ENCODE results near the gene RPP25L.

DNA sequence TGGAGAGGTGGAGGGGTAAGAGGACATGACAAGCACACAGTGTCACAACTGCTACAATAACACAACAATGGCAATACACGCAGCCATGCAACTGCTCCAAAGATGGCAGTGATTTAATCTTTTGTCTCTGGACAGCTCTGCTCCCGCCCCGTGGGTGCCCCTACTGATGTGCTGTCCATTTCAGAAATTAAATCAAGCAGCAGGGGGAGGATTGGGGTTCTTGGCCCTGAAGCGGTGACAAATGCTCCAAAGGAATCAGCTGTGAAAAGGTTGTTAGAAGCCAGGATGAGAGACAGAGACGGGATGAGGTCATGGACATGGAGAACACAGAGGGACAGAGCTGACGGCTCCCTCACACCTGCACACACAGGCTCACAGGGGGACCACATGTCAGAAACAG is 44.9 kb downstream of the RPP25L start:
- TF ChIP-seq, protein P1, sequence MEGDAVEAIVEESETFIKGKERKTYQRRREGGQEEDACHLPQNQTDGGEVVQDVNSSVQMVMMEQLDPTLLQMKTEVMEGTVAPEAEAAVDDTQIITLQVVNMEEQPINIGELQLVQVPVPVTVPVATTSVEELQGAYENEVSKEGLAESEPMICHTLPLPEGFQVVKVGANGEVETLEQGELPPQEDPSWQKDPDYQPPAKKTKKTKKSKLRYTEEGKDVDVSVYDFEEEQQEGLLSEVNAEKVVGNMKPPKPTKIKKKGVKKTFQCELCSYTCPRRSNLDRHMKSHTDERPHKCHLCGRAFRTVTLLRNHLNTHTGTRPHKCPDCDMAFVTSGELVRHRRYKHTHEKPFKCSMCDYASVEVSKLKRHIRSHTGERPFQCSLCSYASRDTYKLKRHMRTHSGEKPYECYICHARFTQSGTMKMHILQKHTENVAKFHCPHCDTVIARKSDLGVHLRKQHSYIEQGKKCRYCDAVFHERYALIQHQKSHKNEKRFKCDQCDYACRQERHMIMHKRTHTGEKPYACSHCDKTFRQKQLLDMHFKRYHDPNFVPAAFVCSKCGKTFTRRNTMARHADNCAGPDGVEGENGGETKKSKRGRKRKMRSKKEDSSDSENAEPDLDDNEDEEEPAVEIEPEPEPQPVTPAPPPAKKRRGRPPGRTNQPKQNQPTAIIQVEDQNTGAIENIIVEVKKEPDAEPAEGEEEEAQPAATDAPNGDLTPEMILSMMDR (conservative IDR thresholded peaks at IDR 0.05; ENCODE audit: low read depth in 2 of 2): no peak
- TF ChIP-seq EZH2 (IDR thresholded peaks at IDR 0.05; ENCODE audit: low read depth, unreplicated experiment) (no peak), POLR2AphosphoS5 (IDR thresholded peaks at IDR 0.05; ENCODE audit: low read depth) (no peak), JUNB (IDR thresholded peaks at IDR 0.05; ENCODE audit: unreplicated experiment) (no peak)
